KMS-11 (cell line): ENCODE results near the gene FIBIN.

ENCODE experiments used
- H2AFZ ChIP-seq: fragments of 200-600 bp; sonication (generic); 2 replicates; pipeline ENCODE4 v1.6.1; 2016; ENCODE audit warnings: antibody characterized with exemption, mixed run types, low read depth
- H3K27ac ChIP-seq: fragments of 200-600 bp; sonication (generic); 2 replicates; pipeline ENCODE4 v1.6.1; 2016; ENCODE audit warnings: mild to moderate bottlenecking, mixed run types
- H3K27me3 ChIP-seq: fragments of 200-600 bp; sonication (generic); 2 replicates; pipeline ENCODE4 v1.6.1; 2017; ENCODE audit warnings: mild to moderate bottlenecking, low read depth, mixed run types, moderate library complexity; ENCODE audit not compliant: insufficient read depth
- H3K36me3 ChIP-seq: fragments of 200-600 bp; sonication (generic); 2 replicates; pipeline ENCODE4 v1.6.1; 2017; ENCODE audit warnings: mild to moderate bottlenecking, mixed run types; ENCODE audit not compliant: insufficient read depth
- H3K4me1 ChIP-seq: fragments of 200-600 bp; sonication (generic); 2 replicates; pipeline ENCODE4 v1.6.1; 2016; ENCODE audit warnings: mild to moderate bottlenecking, low read depth, mixed run types; ENCODE audit not compliant: poor library complexity, severe bottlenecking
- H3K4me2 ChIP-seq: fragments of 200-600 bp; sonication (generic); 2 replicates; pipeline ENCODE4 v1.7.0; 2016; ENCODE audit warnings: mild to moderate bottlenecking, mixed run types
- H3K4me3 ChIP-seq: fragments of 200-600 bp; sonication (generic); IDR thresholded peaks from 2 replicates; pipeline ENCODE4 v1.6.1; 2017; ENCODE audit warnings: low read depth, low read length, mixed read lengths; ENCODE audit not compliant: insufficient read depth
- H3K79me2 ChIP-seq: fragments of 200-600 bp; sonication (generic); 2 replicates; pipeline ENCODE4 v1.6.1; 2016; ENCODE audit warnings: low read depth, mixed run types; ENCODE audit not compliant: insufficient read depth
- H3K9ac ChIP-seq: fragments of 200-600 bp; sonication (generic); 2 replicates; pipeline ENCODE4 v1.6.1; 2016; ENCODE audit warnings: mild to moderate bottlenecking, mixed run types
- H4K20me1 ChIP-seq: fragments of 200-600 bp; sonication (generic); 2 replicates; pipeline ENCODE4 v1.6.1; 2016; ENCODE audit warnings: mild to moderate bottlenecking, mixed run types; ENCODE audit not compliant: insufficient read depth
- TF ChIP-seq, protein P1 (sequence below): fragments of 200-600 bp; sonication (generic); conservative IDR thresholded peaks from 2 replicates; pipeline ENCODE4 v1.6.1; 2017; ENCODE audit warnings: low read depth, mild to moderate bottlenecking, antibody characterized with exemption, low read length, moderate library complexity, mixed read lengths

FIBIN gene

GRCh38 chr11:26951809-26952515 is 42.0 kb upstream of the FIBIN start:
- Histone ChIP-seq H3K4me3 (no peak overlapping the region), H3K9ac (no peak overlapping the region)

GRCh38 chr11:26953770-26954392 is 40.0 kb upstream of the FIBIN start:
- H3K4me2 ChIP-seq, result no peak overlapping the region
- TF ChIP-seq, protein P1, sequence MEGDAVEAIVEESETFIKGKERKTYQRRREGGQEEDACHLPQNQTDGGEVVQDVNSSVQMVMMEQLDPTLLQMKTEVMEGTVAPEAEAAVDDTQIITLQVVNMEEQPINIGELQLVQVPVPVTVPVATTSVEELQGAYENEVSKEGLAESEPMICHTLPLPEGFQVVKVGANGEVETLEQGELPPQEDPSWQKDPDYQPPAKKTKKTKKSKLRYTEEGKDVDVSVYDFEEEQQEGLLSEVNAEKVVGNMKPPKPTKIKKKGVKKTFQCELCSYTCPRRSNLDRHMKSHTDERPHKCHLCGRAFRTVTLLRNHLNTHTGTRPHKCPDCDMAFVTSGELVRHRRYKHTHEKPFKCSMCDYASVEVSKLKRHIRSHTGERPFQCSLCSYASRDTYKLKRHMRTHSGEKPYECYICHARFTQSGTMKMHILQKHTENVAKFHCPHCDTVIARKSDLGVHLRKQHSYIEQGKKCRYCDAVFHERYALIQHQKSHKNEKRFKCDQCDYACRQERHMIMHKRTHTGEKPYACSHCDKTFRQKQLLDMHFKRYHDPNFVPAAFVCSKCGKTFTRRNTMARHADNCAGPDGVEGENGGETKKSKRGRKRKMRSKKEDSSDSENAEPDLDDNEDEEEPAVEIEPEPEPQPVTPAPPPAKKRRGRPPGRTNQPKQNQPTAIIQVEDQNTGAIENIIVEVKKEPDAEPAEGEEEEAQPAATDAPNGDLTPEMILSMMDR, result no peak
- peaks cover 6% of the 10 kb centered on the region for H3K4me1 ChIP-seq
- H3K4me3 ChIP-seq, result no peak overlapping the region
- no peaks in the 10 kb centered on the region for H4K20me1 ChIP-seq
- H3K27ac ChIP-seq, result no peak overlapping the region
- no peak overlapping the region for H2AFZ ChIP-seq
- no peaks in the 10 kb centered on the region for H3K27me3 ChIP-seq
- H3K79me2 ChIP-seq, result no peaks in the 10 kb centered on the region
- H3K36me3 ChIP-seq, result no peaks in the 10 kb centered on the region
- no peak overlapping the region for H3K9ac ChIP-seq

More at GRCh38 chr11:26951809-26952515, 42.0 kb upstream of the FIBIN start:
- H3K4me1 ChIP-seq, result no peaks in the 10 kb centered on the region
- no peaks in the 10 kb centered on the region for H4K20me1 ChIP-seq
- no peak overlapping the region for H3K27ac ChIP-seq
- no peak overlapping the region for H3K4me2 ChIP-seq
- H3K27me3 ChIP-seq, result no peaks in the 10 kb centered on the region
- H3K79me2 ChIP-seq, result no peaks in the 10 kb centered on the region
- no peak overlapping the region for H2AFZ ChIP-seq
- no peaks in the 10 kb centered on the region for H3K36me3 ChIP-seq
- TF ChIP-seq, protein P1, result no peak

GRCh38 chr11:26958005-26958701 is 35.8 kb upstream of the FIBIN start:
- Histone ChIP-seq H3K36me3 (no peaks in the 10 kb centered on the region), H2AFZ (no peak overlapping the region), H3K4me3 (no peak overlapping the region), H3K27me3 (no peaks in the 10 kb centered on the region), H3K79me2 (no peaks in the 10 kb centered on the region), H3K9ac (no peak overlapping the region), H3K4me2 (no peak overlapping the region), H3K4me1 (peaks cover 6% of the 10 kb centered on the region), H3K27ac (no peak overlapping the region), H4K20me1 (no peaks in the 10 kb centered on the region)
- TF ChIP-seq, protein P1, result no peak

- peaks cover 6% of the 10 kb centered on the region for H3K4me1 ChIP-seq
- no peaks in the 10 kb centered on the region for H3K79me2 ChIP-seq
- TF ChIP-seq, protein P1, result no peak
- no peak overlapping the region for H3K9ac ChIP-seq
- no peak overlapping the region for H3K4me3 ChIP-seq
- no peak overlapping the region for H3K4me2 ChIP-seq
- no peaks in the 10 kb centered on the region for H3K36me3 ChIP-seq
- H3K27ac ChIP-seq, result no peak overlapping the region
- no peaks in the 10 kb centered on the region for H4K20me1 ChIP-seq
- no peaks in the 10 kb centered on the region for H3K27me3 ChIP-seq
- no peak overlapping the region for H2AFZ ChIP-seq
Measured at GRCh38 chr11:26958702-26959049, 35.2 kb upstream of the FIBIN start.
